Brain microvascular endothelial cell (primary cell): ENCODE results near the gene ZNF362.

Experiments used
- DNase-seq: peaks from one replicate; pipeline ENCODE4 v3.0.0-alpha.2; 2020
- H3K27ac ChIP-seq: fragments of 250-450 bp; sonication (Bioruptor Pico); 2 replicates; pipeline ENCODE4 v1.5.1; 2020; ENCODE audit warnings: mild to moderate bottlenecking, moderate library complexity
- H3K27me3 ChIP-seq: fragments of 250-450 bp; sonication (Bioruptor Pico); replicated peaks from 2 replicates; pipeline ENCODE4 v1.5.1; 2020; ENCODE audit warnings: mild to moderate bottlenecking
- H3K36me3 ChIP-seq: fragments of 250-450 bp; sonication (Bioruptor Pico); replicated peaks from 2 replicates; pipeline ENCODE4 v1.5.1; 2020; ENCODE audit warnings: mild to moderate bottlenecking
- H3K4me3 ChIP-seq: 2 replicates; pipeline ENCODE4 v1.5.1; 2011; ENCODE audit warnings: low read depth, mild to moderate bottlenecking, control low read depth, low read length, moderate library complexity
- in situ Hi-C: cut with HindIII; loops from 2 replicates; pipeline ENCODE4 v1.10.0; 2017; ENCODE audit warnings: low sequenced_read_pairs, low pct_ligation_motif_present
- TF ChIP-seq, protein P1 (sequence below): IDR thresholded peaks from 2 replicates; pipeline ENCODE4 v1.5.1; 2011; ENCODE audit warnings: low read depth, mild to moderate bottlenecking, moderate library complexity, low read length, control low read depth, inconsistent platforms; ENCODE audit errors: missing control alignments

ZNF362 gene

DNA sequence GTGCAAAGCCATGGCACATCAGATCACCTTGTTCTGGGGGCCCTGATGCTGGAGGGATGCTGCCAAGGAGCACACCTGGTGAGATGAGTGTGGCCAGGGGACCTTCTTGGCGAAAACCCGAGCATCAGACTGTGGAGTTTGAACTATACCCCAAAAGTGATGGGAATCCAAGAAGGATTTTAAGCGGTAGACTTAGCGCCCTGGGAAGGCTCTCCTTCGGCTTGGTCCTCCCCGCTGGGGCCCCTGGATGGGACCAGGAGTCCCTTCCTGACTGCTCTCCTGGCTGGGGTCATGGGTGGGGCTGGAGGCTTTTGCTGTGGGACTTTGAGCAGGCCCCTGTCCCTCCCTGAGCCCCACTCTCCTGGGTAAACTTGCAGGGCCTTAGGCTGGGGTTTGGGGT is 10.5 kb downstream of the ZNF362 start:
- TF ChIP-seq, protein P1, sequence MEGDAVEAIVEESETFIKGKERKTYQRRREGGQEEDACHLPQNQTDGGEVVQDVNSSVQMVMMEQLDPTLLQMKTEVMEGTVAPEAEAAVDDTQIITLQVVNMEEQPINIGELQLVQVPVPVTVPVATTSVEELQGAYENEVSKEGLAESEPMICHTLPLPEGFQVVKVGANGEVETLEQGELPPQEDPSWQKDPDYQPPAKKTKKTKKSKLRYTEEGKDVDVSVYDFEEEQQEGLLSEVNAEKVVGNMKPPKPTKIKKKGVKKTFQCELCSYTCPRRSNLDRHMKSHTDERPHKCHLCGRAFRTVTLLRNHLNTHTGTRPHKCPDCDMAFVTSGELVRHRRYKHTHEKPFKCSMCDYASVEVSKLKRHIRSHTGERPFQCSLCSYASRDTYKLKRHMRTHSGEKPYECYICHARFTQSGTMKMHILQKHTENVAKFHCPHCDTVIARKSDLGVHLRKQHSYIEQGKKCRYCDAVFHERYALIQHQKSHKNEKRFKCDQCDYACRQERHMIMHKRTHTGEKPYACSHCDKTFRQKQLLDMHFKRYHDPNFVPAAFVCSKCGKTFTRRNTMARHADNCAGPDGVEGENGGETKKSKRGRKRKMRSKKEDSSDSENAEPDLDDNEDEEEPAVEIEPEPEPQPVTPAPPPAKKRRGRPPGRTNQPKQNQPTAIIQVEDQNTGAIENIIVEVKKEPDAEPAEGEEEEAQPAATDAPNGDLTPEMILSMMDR: no peak
- H3K27ac ChIP-seq: no peak overlapping the region
- DNase-seq: no peak
- H3K36me3 ChIP-seq: peaks cover 4% of the 10 kb centered on the region
- in situ Hi-C loops: no loop called here
- H3K4me3 ChIP-seq: no peak overlapping the region
- H3K27me3 ChIP-seq: no peaks in the 10 kb centered on the region

- no peak for DNase-seq
- Histone ChIP-seq H3K4me3 (no peak overlapping the region), H3K27ac (no peak overlapping the region), H3K36me3 (peaks cover 4% of the 10 kb centered on the region), H3K27me3 (no peaks in the 10 kb centered on the region)
- TF ChIP-seq, protein P1: no peak
- in situ Hi-C loops: no loop called here
These were observed 11.3 kb downstream of the ZNF362 start for GRCh38 chr1:33267468-33268205.

- in situ Hi-C loops: no loop called here
- no peaks in the 10 kb centered on the region for H3K27me3 ChIP-seq
- H3K27ac ChIP-seq: no peak overlapping the region
- H3K36me3 ChIP-seq: peaks cover 4% of the 10 kb centered on the region
- no peak overlapping the region for H3K4me3 ChIP-seq
- no peak for DNase-seq
- TF ChIP-seq, protein P1: no peak
These were observed 12.2 kb downstream of the ZNF362 start for GRCh38 chr1:33268457-33268856.

- no peaks in the 10 kb centered on the region for H3K27me3 ChIP-seq
- H3K27ac ChIP-seq: no peak overlapping the region
- in situ Hi-C loops: no loop called here
- TF ChIP-seq, protein P1: no peak
- no peak overlapping the region for H3K4me3 ChIP-seq
- no peak for DNase-seq
- peaks cover 4% of the 10 kb centered on the region for H3K36me3 ChIP-seq
These were observed 12.8 kb downstream of the ZNF362 start for GRCh38 chr1:33268927-33269610.

DNA sequence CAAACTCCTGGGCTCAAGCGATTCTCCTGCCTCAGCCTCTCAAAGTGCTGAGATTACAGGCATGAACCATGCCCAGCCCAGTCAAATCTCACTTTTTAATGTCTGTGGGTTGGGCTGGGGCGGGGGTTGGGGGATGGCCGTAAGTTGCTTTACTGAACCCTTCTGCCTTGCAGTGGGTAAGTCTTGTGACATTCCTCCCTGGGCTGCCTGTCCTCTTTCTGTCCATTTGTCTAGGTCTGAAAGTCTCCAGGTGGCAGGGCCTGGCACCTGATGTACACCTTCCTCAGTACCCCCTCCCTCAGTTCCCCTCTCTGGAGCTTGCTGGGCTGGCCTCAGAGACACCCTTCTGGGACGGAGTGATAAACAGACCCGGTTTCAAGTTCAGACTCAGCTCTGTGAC is 13.3 kb downstream of the ZNF362 start:
- TF ChIP-seq, protein P1: no peak
- in situ Hi-C loops: no loop called here
- no peak for DNase-seq
- H3K36me3 ChIP-seq: peaks cover 4% of the 10 kb centered on the region
- no peak overlapping the region for H3K4me3 ChIP-seq
- H3K27ac ChIP-seq: no peak overlapping the region
- no peaks in the 10 kb centered on the region for H3K27me3 ChIP-seq
